Measurements from ENCODE around the gene SPPL2B. TPM values are rescaled to one million over a fixed set of nuclear protein-coding genes. Genes with fewer than 3 reads are reported as not detected.

Gene SPPL2B
- total and polyA plus RNA-seq, 5 experiments from 2014 or later, result 10.5 to 175 (median 17.3) TPM

GRCh38 chr19:2353887-2354592 lies 25.6 kb downstream of the SPPL2B start:
- H3K4me3 Mint-ChIP-seq, result no peak overlapping the region
- H3K4me1 Mint-ChIP-seq, result no peaks in the 10 kb centered on the region
- no peak for ATAC-seq
- no peak overlapping the region for H3K27ac Mint-ChIP-seq
- H3K36me3 Mint-ChIP-seq, result peaks cover 0 to 7% (median 0%) of the 10 kb centered on the region in 3 donors
- POLR2A ChIA-PET, result interaction anchor here (0.6 to 1.3 kb wide), 2 partner anchors 9 to 115 kb away, joined by 4 read pairs; no protein-coding TSS in a partner anchor
- H3K27me3 Mint-ChIP-seq, result no peaks in the 10 kb centered on the region
- H3K9me3 Mint-ChIP-seq, result no peaks in the 10 kb centered on the region
- DNase-seq, result no peak

- DNase-seq (no peak), ATAC-seq (no peak)
- POLR2A ChIA-PET, result interaction anchor here (0.6 to 1.3 kb wide), 2 partner anchors 86 to 115 kb away, joined by 3 to 4 read pairs; no protein-coding TSS in a partner anchor
- H3K36me3 Mint-ChIP-seq, result peaks cover 0 to 7% (median 0%) of the 10 kb centered on the region in 3 donors
- no peak overlapping the region for H3K27ac Mint-ChIP-seq
- no peaks in the 10 kb centered on the region for H3K9me3 Mint-ChIP-seq
- H3K4me3 Mint-ChIP-seq, result no peak overlapping the region
- no peaks in the 10 kb centered on the region for H3K4me1 Mint-ChIP-seq
- H3K27me3 Mint-ChIP-seq, result no peaks in the 10 kb centered on the region
Observed at GRCh38 chr19:2354670-2355069, 26.2 kb downstream of the SPPL2B start.

- ATAC-seq, result no peak
- POLR2A ChIA-PET, result interaction anchor here (1.3 kb wide), 1 partner anchor 85 kb away, joined by 3 read pairs; no protein-coding TSS in a partner anchor
Observed at GRCh38 chr19:2355168-2356035, 26.9 kb downstream of the SPPL2B start.

GRCh38 chr19:2356036-2356646 lies 27.7 kb downstream of the SPPL2B start:
- ATAC-seq (no peak), DNase-seq (no peak)
- no peak overlapping the region for H3K4me3 Mint-ChIP-seq
- peak overlapping the region in 1 of 10 donors; percentile 53 for H3K27ac Mint-ChIP-seq
- POLR2A ChIA-PET, result interaction anchor here (1.3 kb wide), 1 partner anchor 84 kb away, joined by 3 read pairs; no protein-coding TSS in a partner anchor
- H3K27me3 Mint-ChIP-seq, result peaks cover 0 to 8% (median 6%) of the 10 kb centered on the region in 5 donors
- no peaks in the 10 kb centered on the region for H3K9me3 Mint-ChIP-seq
- H3K4me1 Mint-ChIP-seq, result peaks cover 5 to 7% (median 6%) of the 10 kb centered on the region in 4 donors
- peaks cover 0 to 7% (median 0%) of the 10 kb centered on the region in 3 donors for H3K36me3 Mint-ChIP-seq

More at GRCh38 chr19:2355168-2356035, 26.9 kb downstream of the SPPL2B start:
- DNase-seq, result no peak
- Mint-ChIP-seq H3K9me3 (no peaks in the 10 kb centered on the region), H3K36me3 (peaks cover 0 to 7% (median 0%) of the 10 kb centered on the region in 3 donors), H3K4me1 (peaks cover 1 to 3% (median 2%) of the 10 kb centered on the region in 4 donors), H3K27me3 (peaks cover 0 to 3% (median 1%) of the 10 kb centered on the region in 5 donors), H3K27ac (no peak overlapping the region), H3K4me3 (no peak overlapping the region)

- H3K4me3 Mint-ChIP-seq, result no peak overlapping the region
- peaks cover 0 to 8% (median 6%) of the 10 kb centered on the region in 5 donors for H3K27me3 Mint-ChIP-seq
- H3K9me3 Mint-ChIP-seq, result no peaks in the 10 kb centered on the region
- H3K4me1 Mint-ChIP-seq, result peaks cover 5 to 7% (median 6%) of the 10 kb centered on the region in 4 donors
- POLR2A ChIA-PET, result no interaction called here
- H3K36me3 Mint-ChIP-seq, result peaks cover 0 to 4% (median 0%) of the 10 kb centered on the region in 3 donors
- ATAC-seq, result no peak
- peak overlapping the region in 2 of 10 donors; percentile 15 to 19 for H3K27ac Mint-ChIP-seq
- no peak for DNase-seq
Observed at GRCh38 chr19:2357279-2358206, 29.1 kb downstream of the SPPL2B start.

- peaks cover 0 to 4% (median 0%) of the 10 kb centered on the region in 3 donors for H3K36me3 Mint-ChIP-seq
- POLR2A ChIA-PET, result no interaction called here
- DNase-seq (no peak), ATAC-seq (no peak)
- H3K27me3 Mint-ChIP-seq, result peaks cover 0 to 8% (median 6%) of the 10 kb centered on the region in 5 donors
- H3K4me3 Mint-ChIP-seq, result no peak overlapping the region
- H3K9me3 Mint-ChIP-seq, result no peaks in the 10 kb centered on the region
- peaks cover 5 to 7% (median 6%) of the 10 kb centered on the region in 4 donors for H3K4me1 Mint-ChIP-seq
- H3K27ac Mint-ChIP-seq, result peak overlapping the region in 2 of 10 donors; percentile 19 to 43
Observed at GRCh38 chr19:2358548-2359173, 30.2 kb downstream of the SPPL2B start.

GRCh38 chr19:2359992-2360685 lies 31.7 kb downstream of the SPPL2B start, which contains the start of gene TMPRSS9:
Gene TMPRSS9, plus strand, starts transcription at chr19:2360265. Its CDS starts 29,521 bp downstream, at chr19:2389786.
- ATAC-seq, result peak; percentile 28 to 44
- peak within 1 kb of the TSS in 6 of 10 donors; percentile 13 to 86 (median 52) for H3K27ac Mint-ChIP-seq
- POLR2A ChIA-PET, result interaction anchor here (0.6 to 0.9 kb wide), 2 partner anchors 19 to 28 kb away, joined by 3 read pairs; no protein-coding TSS in a partner anchor
- peaks cover 5 to 8% (median 7%) of the 10 kb centered on the region in 4 donors for H3K4me1 Mint-ChIP-seq
- H3K36me3 Mint-ChIP-seq, result no peaks in the 10 kb centered on the region
- H3K27me3 Mint-ChIP-seq, result peaks cover 3 to 16% (median 13%) of the 10 kb centered on the region in 5 donors
- H3K4me3 Mint-ChIP-seq, result peak within 1 kb of the TSS in 4 of 10 donors; percentile 9 to 59 (median 27)
- peaks cover 0 to 2% (median 0%) of the 10 kb centered on the region in 9 donors for H3K9me3 Mint-ChIP-seq
- DNase-seq, result no peak

- peaks cover 0 to 2% (median 0%) of the 10 kb centered on the region in 9 donors for H3K9me3 Mint-ChIP-seq
- peak overlapping the region in 3 of 10 donors; percentile 9 to 59 (median 39) for H3K4me3 Mint-ChIP-seq
Observed at GRCh38 chr19:2360833-2361232, 32.3 kb downstream of the SPPL2B start.

GRCh38 chr19:2361246-2362045 lies 33.0 kb downstream of the SPPL2B start:
- no peak overlapping the region for H3K27ac Mint-ChIP-seq
- ATAC-seq (no peak), DNase-seq (no peak)
- peaks cover 5 to 10% (median 9%) of the 10 kb centered on the region in 4 donors for H3K4me1 Mint-ChIP-seq
- H3K9me3 Mint-ChIP-seq, result peaks cover 0 to 2% (median 0%) of the 10 kb centered on the region in 9 donors
- peaks cover 5 to 21% (median 17%) of the 10 kb centered on the region in 5 donors for H3K27me3 Mint-ChIP-seq
- no peaks in the 10 kb centered on the region for H3K36me3 Mint-ChIP-seq
- H3K4me3 Mint-ChIP-seq, result no peak overlapping the region
- POLR2A ChIA-PET, result no interaction called here

More at GRCh38 chr19:2360833-2361232, 32.3 kb downstream of the SPPL2B start:
- POLR2A ChIA-PET, result interaction anchor here (0.6 kb wide), 1 partner anchor 20 kb away, joined by 3 read pairs; no protein-coding TSS in a partner anchor
- Mint-ChIP-seq H3K27ac (peak overlapping the region in 4 of 10 donors; percentile 13 to 68 (median 52)), H3K4me1 (peaks cover 5 to 10% (median 9%) of the 10 kb centered on the region in 4 donors), H3K27me3 (peaks cover 5 to 21% (median 17%) of the 10 kb centered on the region in 5 donors), H3K36me3 (no peaks in the 10 kb centered on the region)
- DNase-seq, result no peak
- ATAC-seq, result no peak
